Dedifferentiated amniotic fluid mesenchymal stem cell (primary cell): ENCODE results near the gene NWD2.

ENCODE experiments used
- DNase-seq: peaks from one replicate; pipeline ENCODE4 v3.0.0-alpha.2; 2016; ENCODE audit errors: extremely low spot score

The NWD2 gene

GRCh38 chr4:37465296-37465695 is 220.8 kb downstream of the NWD2 start:
- DNase-seq: no peak

GRCh38 chr4:37465845-37466244 is 221.3 kb downstream of the NWD2 start:
- DNase-seq: no peak

GRCh38 chr4:37467223-37467622 is 222.7 kb downstream of the NWD2 start:
- DNase-seq: no peak

GRCh38 chr4:37467824-37468223 is 223.3 kb downstream of the NWD2 start:
- DNase-seq: no peak

- DNase-seq: no peak
Observed at GRCh38 chr4:37469286-37469685, 224.7 kb downstream of the NWD2 start.

- DNase-seq: no peak
Observed at GRCh38 chr4:37470245-37470644, 225.7 kb downstream of the NWD2 start.

GRCh38 chr4:37471093-37471492 is 226.6 kb downstream of the NWD2 start:
- no peak for DNase-seq

- DNase-seq: no peak
Observed at GRCh38 chr4:37471971-37472370, 227.4 kb downstream of the NWD2 start.

- no peak for DNase-seq
Observed at GRCh38 chr4:37473807-37474206, 229.3 kb downstream of the NWD2 start.

GRCh38 chr4:37475087-37475486 is 230.5 kb downstream of the NWD2 start:
- DNase-seq: no peak

- DNase-seq: no peak
Observed at GRCh38 chr4:37475776-37476175, 231.2 kb downstream of the NWD2 start.

GRCh38 chr4:37476256-37476655 is 231.7 kb downstream of the NWD2 start:
- DNase-seq: no peak

GRCh38 chr4:37476691-37477090 is 232.1 kb downstream of the NWD2 start:
- DNase-seq: no peak

- DNase-seq: no peak
Observed at GRCh38 chr4:37477126-37477525, 232.6 kb downstream of the NWD2 start.

GRCh38 chr4:37478151-37478550 is 233.6 kb downstream of the NWD2 start:
- no peak for DNase-seq

GRCh38 chr4:37480509-37480908 is 236.0 kb downstream of the NWD2 start:
- DNase-seq: no peak

- no peak for DNase-seq
Observed at GRCh38 chr4:37481547-37482122, 237.1 kb downstream of the NWD2 start.

- DNase-seq: no peak
Observed at GRCh38 chr4:37482236-37482913, 237.8 kb downstream of the NWD2 start.

- DNase-seq: no peak
Observed at GRCh38 chr4:37483610-37484009, 239.1 kb downstream of the NWD2 start.

GRCh38 chr4:37486166-37486565 is 241.6 kb downstream of the NWD2 start:
- DNase-seq: no peak

GRCh38 chr4:37487668-37488067 is 243.1 kb downstream of the NWD2 start:
- no peak for DNase-seq

GRCh38 chr4:37489697-37490096 is 245.2 kb downstream of the NWD2 start:
- DNase-seq: no peak

- DNase-seq: no peak
Observed at GRCh38 chr4:37490391-37491347, 246.1 kb downstream of the NWD2 start.
